ENCODE results near the gene OPA1.
"Not testable (repeated sequence)": the region's sequence is repeated elsewhere in the genome, so short reads cannot be mapped to it uniquely, and the experiment has no call there.

The OPA1 gene

GRCh38 chr3:193590088-193590856 is 2.7 kb upstream of the OPA1 start:
- no peak overlapping the region for H3K27ac ChIP-seq
- TF ChIP-seq CTCF (conservative IDR thresholded peaks at IDR 0.05) (no peak), ZFX (IDR thresholded peaks at IDR 0.05) (no peak)

- TF ChIP-seq CTCF (conservative IDR thresholded peaks at IDR 0.05) (no peak), ZFX (IDR thresholded peaks at IDR 0.05) (no peak)
- peak overlapping the region; percentile 89 for H3K27ac ChIP-seq
Observed at GRCh38 chr3:193593668-193594030, 641 bp downstream of the OPA1 start.

GRCh38 chr3:193594946-193595689 is 2.1 kb downstream of the OPA1 start:
- no peak overlapping the region for H3K27ac ChIP-seq
- no peak for TF ChIP-seq ZFX (IDR thresholded peaks at IDR 0.05)

GRCh38 chr3:193595939-193596487 is 3.0 kb downstream of the OPA1 start:
- H3K27ac ChIP-seq = no peak overlapping the region
- TF ChIP-seq ZFX (IDR thresholded peaks at IDR 0.05) (no peak), CTCF (conservative IDR thresholded peaks at IDR 0.05) (no peak)

GRCh38 chr3:193598202-193598601 is 5.2 kb downstream of the OPA1 start:
- no peak overlapping the region for H3K27ac ChIP-seq
- TF ChIP-seq CTCF (conservative IDR thresholded peaks at IDR 0.05) (no peak), ZFX (IDR thresholded peaks at IDR 0.05) (no peak)

- TF ChIP-seq CTCF (conservative IDR thresholded peaks at IDR 0.05) (no peak), ZFX (IDR thresholded peaks at IDR 0.05) (no peak)
- no peak overlapping the region for H3K27ac ChIP-seq
Observed at GRCh38 chr3:193599393-193599792, 6.4 kb downstream of the OPA1 start.

- TF ChIP-seq ZFX (IDR thresholded peaks at IDR 0.05) (no peak), CTCF (conservative IDR thresholded peaks at IDR 0.05) (peak; percentile 98)
Observed at GRCh38 chr3:193605876-193606275, 12.9 kb downstream of the OPA1 start.

GRCh38 chr3:193606892-193607291 is 13.9 kb downstream of the OPA1 start:
- H3K27ac ChIP-seq = not testable (repeated sequence)

More at GRCh38 chr3:193605876-193606275, 12.9 kb downstream of the OPA1 start:
- no peak overlapping the region for H3K27ac ChIP-seq

- H3K27ac ChIP-seq = not testable (repeated sequence)
Observed at GRCh38 chr3:193610516-193610915, 17.5 kb downstream of the OPA1 start.

Measured in C4-2B (cell line).